OCI-LY3 (cell line): ENCODE data around the gene ANKRD44.

ENCODE experiments used
- EZH2phosphoT487 ChIP-seq: fragments of 200-600 bp; shearing (Covaris generic); IDR thresholded peaks from 2 replicates; pipeline ENCODE4 v1.6.1; 2018; ENCODE audit warnings: antibody characterized with exemption, mixed run types, low read depth
- TF ChIP-seq, protein P1 (sequence below): fragments of 200-600, 300-600 bp; sonication (generic); IDR thresholded peaks from 2 replicates; pipeline ENCODE4 v1.5.1; 2014; ENCODE audit warnings: antibody characterized with exemption, low read length, low read depth

DNA sequence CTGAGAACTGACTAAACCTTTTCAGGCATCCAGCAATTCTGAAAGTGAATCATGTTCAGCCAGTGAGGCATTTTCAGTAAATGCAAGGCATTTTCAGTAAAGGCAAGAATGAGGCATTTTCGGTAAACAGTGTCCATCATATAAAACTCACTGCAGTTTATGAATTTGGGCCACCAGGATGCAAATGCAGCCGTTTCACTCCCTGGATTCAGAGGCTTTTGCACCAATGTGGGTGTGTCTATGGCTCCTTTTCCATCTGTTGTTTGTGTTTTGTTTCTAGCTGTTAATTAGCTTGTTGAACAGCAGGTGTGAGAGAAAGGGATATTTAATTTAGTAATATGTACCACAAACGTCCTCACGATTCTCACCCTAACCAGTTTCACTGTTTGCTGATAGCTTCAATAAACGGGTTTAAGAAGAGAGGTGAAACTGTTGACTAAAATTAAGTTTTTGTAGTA is 267.8 kb downstream of the ANKRD44 start:
- TF ChIP-seq, protein P1, sequence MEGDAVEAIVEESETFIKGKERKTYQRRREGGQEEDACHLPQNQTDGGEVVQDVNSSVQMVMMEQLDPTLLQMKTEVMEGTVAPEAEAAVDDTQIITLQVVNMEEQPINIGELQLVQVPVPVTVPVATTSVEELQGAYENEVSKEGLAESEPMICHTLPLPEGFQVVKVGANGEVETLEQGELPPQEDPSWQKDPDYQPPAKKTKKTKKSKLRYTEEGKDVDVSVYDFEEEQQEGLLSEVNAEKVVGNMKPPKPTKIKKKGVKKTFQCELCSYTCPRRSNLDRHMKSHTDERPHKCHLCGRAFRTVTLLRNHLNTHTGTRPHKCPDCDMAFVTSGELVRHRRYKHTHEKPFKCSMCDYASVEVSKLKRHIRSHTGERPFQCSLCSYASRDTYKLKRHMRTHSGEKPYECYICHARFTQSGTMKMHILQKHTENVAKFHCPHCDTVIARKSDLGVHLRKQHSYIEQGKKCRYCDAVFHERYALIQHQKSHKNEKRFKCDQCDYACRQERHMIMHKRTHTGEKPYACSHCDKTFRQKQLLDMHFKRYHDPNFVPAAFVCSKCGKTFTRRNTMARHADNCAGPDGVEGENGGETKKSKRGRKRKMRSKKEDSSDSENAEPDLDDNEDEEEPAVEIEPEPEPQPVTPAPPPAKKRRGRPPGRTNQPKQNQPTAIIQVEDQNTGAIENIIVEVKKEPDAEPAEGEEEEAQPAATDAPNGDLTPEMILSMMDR = no peak
- TF ChIP-seq EZH2phosphoT487 = no peak
